ENCODE results near the gene GCNT2. TPM values are rescaled to one million over a fixed set of nuclear protein-coding genes. Genes with fewer than 3 reads are reported as not detected.

GCNT2 gene
- total RNA-seq, 1 experiment from 2014 or later = 0.28 TPM

DNA sequence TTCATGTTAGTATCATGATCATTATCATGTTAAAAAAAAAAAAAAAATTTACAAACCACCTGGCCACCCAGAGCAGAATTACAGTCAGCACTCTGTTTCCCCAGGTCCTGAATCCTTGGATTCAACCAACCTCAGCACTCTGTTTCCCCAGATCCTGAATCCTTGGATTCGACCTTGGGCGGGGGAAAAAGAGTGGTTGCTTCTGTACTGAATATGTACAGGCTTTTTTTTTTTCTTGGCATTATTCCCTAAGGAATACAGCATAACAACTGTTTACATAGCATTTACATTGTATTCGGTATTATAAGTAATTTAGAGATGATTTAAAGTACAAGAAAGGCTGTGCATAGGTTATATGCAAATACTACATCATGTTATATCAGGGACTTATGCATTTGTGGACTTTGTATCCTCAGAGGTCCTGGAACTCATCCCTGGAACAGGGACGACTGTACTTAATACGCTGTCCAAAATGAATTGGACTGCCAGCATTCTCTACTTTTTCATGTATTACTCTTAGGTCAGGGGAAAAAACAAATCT, 31.2 kb downstream of the GCNT2 start:
- ChIA-PET CTCF (no interaction called here), POLR2A (ENCODE audit: low non-redundant PET) (no interaction called here)
- TF ChIP-seq EZH2 (IDR thresholded peaks at IDR 0.05; ENCODE audit: borderline replicate concordance, low read depth, low read length, poor library complexity, severe bottlenecking) (no peak), CTCF (conservative IDR thresholded peaks at IDR 0.05; ENCODE audit: low read depth, low read length) (no peak)
- no peak for DNase-seq (ENCODE audit: low spot score)
- H3K27ac ChIP-seq (ENCODE audit: low read depth, low read length, poor library complexity, severe bottlenecking) = no peak overlapping the region
- no peaks in the 10 kb centered on the region for H3K4me1 ChIP-seq (ENCODE audit: insufficient read depth, low read length, poor library complexity, severe bottlenecking)
- H3K27me3 ChIP-seq (replicated peaks; ENCODE audit: insufficient read depth, low read depth, low read length, poor library complexity) = no peaks in the 10 kb centered on the region
- intact Hi-C loops (cut with micrococcal nuclease; ENCODE audit: unreplicated experiment) = no loop called here
- no peaks in the 10 kb centered on the region for H3K36me3 ChIP-seq (ENCODE audit: insufficient read depth, low read length, poor library complexity, severe bottlenecking)
- H3K4me3 ChIP-seq (ENCODE audit: low read depth, low read length, poor library complexity, severe bottlenecking) = no peak overlapping the region
- BruUV-seq (replicated peaks) = no TSS peak
- no peaks in the 10 kb centered on the region for H3K9me3 ChIP-seq (ENCODE audit: low read depth, low read length, poor library complexity, severe bottlenecking)

DNA sequence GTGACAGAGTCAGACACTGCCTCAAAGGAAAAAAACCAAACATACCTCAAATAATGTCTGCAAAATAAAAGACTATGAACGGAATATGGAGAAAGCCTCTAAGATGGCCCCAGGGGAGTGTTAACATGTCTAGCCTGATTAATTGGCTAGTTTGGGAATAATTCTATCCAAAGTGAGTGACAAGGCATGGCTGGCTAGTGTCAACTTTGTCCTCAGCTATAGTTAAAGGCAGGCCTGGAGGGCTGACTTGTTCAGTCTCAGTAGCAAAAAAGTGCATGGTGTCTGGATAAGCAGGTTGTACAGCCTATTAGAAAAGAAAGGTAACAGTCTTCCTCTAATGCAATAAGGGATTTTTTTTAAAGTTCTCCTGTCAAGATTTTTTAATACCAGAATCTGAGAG, 32.7 kb downstream of the GCNT2 start:
- Histone ChIP-seq H3K27ac (ENCODE audit: low read depth, low read length, poor library complexity, severe bottlenecking) (no peak overlapping the region), H3K4me1 (ENCODE audit: insufficient read depth, low read length, poor library complexity, severe bottlenecking) (no peaks in the 10 kb centered on the region), H3K36me3 (ENCODE audit: insufficient read depth, low read length, poor library complexity, severe bottlenecking) (no peaks in the 10 kb centered on the region), H3K27me3 (replicated peaks; ENCODE audit: insufficient read depth, low read depth, low read length, poor library complexity) (no peaks in the 10 kb centered on the region), H3K4me3 (ENCODE audit: low read depth, low read length, poor library complexity, severe bottlenecking) (no peak overlapping the region), H3K9me3 (ENCODE audit: low read depth, low read length, poor library complexity, severe bottlenecking) (no peaks in the 10 kb centered on the region)
- no peak for DNase-seq (ENCODE audit: low spot score)
- no peak for TF ChIP-seq EZH2 (IDR thresholded peaks at IDR 0.05; ENCODE audit: borderline replicate concordance, low read depth, low read length, poor library complexity, severe bottlenecking)
- TF ChIP-seq CTCF (conservative IDR thresholded peaks at IDR 0.05; ENCODE audit: low read depth, low read length) = no peak
- intact Hi-C loops (cut with micrococcal nuclease; ENCODE audit: unreplicated experiment) = no loop called here
- ChIA-PET POLR2A (ENCODE audit: low non-redundant PET) (no interaction called here), CTCF (no interaction called here)
- BruUV-seq (replicated peaks) = no TSS peak

GRCh38 chr6:10554826-10555225, 33.7 kb downstream of the GCNT2 start:
- intact Hi-C loops (cut with micrococcal nuclease; ENCODE audit: unreplicated experiment) = no loop called here
- no TSS peak for BruUV-seq (replicated peaks)
- no peak for DNase-seq (ENCODE audit: low spot score)
- H3K4me1 ChIP-seq (ENCODE audit: insufficient read depth, low read length, poor library complexity, severe bottlenecking) = no peaks in the 10 kb centered on the region
- ChIA-PET CTCF (no interaction called here), POLR2A (ENCODE audit: low non-redundant PET) (no interaction called here)
- no peak overlapping the region for H3K4me3 ChIP-seq (ENCODE audit: low read depth, low read length, poor library complexity, severe bottlenecking)
- H3K27me3 ChIP-seq (replicated peaks; ENCODE audit: insufficient read depth, low read depth, low read length, poor library complexity) = no peaks in the 10 kb centered on the region
- no peak overlapping the region for H3K27ac ChIP-seq (ENCODE audit: low read depth, low read length, poor library complexity, severe bottlenecking)
- TF ChIP-seq EZH2 (IDR thresholded peaks at IDR 0.05; ENCODE audit: borderline replicate concordance, low read depth, low read length, poor library complexity, severe bottlenecking) (no peak), CTCF (conservative IDR thresholded peaks at IDR 0.05; ENCODE audit: low read depth, low read length) (no peak)
- H3K36me3 ChIP-seq (ENCODE audit: insufficient read depth, low read length, poor library complexity, severe bottlenecking) = no peaks in the 10 kb centered on the region
- H3K9me3 ChIP-seq (ENCODE audit: low read depth, low read length, poor library complexity, severe bottlenecking) = no peaks in the 10 kb centered on the region
